NCI-H128 (cell line): ENCODE measurements around the gene AP1AR.
"Not testable (repeated sequence)": the region's sequence is repeated elsewhere in the genome, so short reads cannot be mapped to it uniquely, and the experiment has no call there.

Experiments
- DNase-seq: peaks from one replicate; lab custom pipeline; 2025; ENCODE audit not compliant: unreplicated experiment; lab: John Stamatoyannopoulos, UW

Gene AP1AR

DNA sequence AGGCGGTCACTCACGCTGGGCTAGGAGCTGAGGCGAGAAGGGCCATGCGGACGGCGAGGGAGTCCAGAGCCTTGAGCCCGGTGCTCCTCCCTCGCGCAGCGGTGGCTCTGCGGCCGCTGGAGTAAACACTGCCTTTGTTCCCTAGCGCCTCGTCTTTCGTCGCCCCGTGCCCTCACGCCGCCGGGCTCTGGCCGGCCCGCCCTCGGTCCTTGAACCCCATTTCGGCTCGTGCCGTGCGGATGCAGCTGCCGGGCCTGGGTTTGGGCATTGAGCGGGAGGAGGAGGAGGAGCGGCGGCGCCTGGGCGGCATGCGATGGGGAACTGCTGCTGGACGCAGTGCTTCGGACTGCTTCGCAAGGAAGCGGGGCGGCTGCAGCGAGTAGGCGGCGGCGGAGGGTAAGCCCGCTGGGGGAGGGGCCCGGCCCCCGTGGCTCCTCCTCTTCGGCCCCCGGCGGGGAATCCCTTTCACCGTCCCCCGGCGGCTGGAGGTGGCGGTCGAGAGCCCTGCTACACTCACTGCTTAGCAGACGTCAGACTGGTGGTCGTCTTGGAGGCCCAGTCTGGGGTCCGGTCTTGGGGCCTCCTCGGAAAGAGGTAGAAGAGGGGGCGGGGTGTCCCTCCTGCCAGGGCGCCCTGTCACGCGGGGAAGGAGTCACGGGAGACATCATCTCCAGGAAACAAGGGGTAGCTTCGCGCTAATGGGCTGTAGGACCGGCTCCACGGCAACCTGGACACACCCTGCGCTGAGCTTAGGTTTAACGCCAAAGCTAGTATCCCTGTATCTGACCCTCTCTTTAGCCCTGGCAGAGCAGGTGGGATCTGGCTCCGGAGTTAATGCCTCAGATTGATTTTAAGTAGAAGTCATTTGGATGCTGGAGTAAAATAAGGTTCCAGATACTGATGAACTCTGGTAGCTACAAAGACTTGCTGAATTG is at the start of gene AP1AR:
AP1AR (plus strand) TSS at position 9 of the 935 bp plus-strand sequence; CDS start at position 314, 305 bp downstream.
- peak; percentile 11 for DNase-seq

DNA sequence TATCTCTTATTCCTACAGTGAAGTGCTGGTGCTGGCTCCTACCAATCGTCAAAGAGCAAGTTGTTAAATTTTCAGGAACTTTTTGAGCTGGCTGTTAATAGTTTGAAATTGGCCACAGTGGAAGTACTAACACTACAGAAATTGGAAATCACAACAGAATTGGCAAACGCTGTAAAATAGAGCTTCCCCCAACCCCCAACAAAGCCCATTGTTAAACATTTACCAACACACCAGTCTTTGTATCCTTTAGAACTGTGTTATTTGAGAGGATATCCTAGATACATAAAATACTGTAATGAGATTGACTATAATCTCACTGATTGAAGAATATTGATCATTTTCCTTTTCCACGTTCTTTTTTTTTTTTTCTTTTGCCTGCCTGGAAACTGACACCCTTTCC is 49.0 kb upstream of the AP1AR start:
- DNase-seq = no peak

GRCh38 chr4:112183252-112183651 is 48.3 kb upstream of the AP1AR start:
- DNase-seq = no peak

- no peak for DNase-seq
Observed at GRCh38 chr4:112184438-112184837, 47.1 kb upstream of the AP1AR start.

DNA sequence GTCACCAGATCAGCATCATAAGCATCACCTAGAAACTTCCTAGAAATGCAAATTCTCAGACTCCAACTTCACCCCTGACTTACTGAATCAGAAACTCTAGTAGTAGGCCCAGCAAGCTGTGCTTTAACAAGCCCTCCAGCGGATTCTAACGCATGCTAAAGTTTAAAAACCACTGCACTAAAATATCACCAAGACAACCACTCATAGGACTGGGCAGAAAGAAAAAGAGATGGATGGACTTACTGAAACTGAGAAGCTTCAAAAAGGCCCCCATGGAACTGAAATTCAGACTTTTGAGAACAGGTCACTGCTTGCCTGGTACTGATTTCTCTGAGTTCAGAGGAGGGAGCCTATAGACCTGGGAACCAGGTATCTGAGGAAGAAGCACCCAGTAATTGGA is 46.3 kb upstream of the AP1AR start:
- DNase-seq = no peak

DNA sequence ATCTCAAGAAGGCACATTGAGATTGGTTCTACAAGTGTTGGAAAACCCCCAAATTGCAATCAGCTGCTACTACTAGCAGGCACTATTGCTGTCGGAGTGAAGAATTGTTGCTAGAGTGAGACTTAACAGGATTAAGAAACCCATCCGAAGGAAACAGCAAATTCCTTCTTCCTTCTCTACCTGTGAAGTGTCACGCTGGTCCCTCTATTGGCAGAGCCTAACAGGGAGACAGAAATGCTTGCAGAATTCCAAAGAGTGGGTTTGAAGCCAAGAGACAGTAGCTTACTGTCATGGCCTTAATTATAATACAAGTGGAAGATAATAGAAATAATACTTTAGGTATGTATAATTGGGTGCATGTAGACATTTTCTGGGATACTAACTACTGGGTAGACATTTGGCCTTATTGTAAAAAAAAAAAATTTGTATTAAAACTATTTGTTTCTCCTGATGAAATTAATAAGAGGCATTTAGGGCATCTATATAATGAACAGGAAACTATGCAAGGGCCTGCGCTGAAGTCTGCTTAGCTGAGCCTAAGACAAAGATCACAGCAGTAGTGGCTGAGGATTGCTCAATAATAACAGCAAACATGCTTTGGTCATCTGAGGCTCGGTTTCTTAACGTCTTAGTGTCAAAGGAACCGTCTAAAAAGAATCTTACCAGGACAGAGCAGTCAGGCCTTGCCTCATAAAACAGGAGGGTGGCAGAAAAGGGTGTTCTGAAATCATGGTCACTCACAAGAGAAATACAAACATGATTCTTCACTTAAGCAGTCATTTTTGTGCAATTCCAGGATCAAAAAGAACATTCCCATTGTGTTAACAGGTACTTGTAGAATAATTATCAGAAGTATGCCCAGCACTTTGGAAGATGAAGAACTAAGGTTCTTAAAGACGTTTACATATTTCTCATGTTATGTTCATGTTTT is 45.6 kb upstream of the AP1AR start:
- no peak for DNase-seq

DNA sequence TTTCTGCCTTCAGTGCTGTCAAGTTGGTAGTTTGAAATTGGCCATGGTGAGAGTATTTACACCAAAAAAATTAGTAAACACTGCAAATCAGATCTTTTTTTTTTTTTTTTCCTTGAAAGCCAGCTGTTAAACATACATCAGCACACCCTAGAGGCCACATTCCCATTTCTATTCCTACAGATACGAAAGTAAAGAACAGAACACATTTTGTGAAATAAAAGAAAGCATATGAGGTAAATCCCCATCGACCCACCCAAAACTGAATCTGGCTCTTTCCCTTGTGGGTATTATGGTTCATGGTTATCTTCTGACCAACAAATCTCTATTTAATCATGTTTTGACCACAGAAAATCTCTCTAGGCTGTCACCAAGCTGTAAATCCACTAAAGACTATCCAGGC is 41.8 kb upstream of the AP1AR start:
- no peak for DNase-seq

- no peak for DNase-seq
Observed at GRCh38 chr4:112190684-112191083, 40.9 kb upstream of the AP1AR start.

GRCh38 chr4:112196461-112196860 is 35.1 kb upstream of the AP1AR start:
- no peak for DNase-seq

DNA sequence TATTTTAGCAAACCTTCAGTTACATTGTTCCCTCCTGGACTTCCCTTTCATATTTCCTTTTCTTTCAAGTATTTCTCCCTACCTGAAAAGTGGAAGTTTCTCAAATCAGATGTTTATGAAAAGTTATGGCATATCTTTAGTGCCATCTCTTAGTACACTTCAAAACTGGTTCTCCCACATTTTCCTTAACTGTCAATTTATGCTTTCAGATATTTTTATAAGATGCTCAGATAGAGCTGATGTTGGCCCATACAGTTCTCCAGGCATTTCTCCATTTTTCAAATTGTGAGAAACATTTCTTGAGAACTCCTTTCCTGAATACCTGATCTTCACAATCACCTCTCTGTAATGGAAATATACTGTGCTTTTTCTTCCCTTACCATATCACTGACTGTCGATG is 32.5 kb upstream of the AP1AR start:
- no peak for DNase-seq

GRCh38 chr4:112201915-112202505 is 29.6 kb upstream of the AP1AR start:
- DNase-seq = no peak

DNA sequence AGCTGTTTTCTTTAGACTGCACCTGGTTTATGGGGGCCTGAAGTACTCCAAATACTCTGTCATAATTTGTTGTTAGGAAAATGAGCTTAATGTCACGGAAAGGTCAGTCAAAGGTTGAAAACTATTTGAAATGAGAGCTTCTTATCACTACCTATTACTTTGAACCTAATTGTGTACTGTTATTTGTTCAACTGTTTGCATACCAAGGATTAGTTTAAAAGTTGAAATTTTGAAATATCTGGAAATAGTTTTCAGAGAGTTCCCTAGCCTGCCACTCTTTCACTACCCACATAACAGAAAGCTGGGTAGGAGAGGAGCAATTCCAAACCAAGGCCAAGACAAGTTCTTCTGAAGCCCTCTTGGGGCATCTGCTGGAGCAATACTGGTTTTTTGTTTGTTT is 28.0 kb upstream of the AP1AR start:
- no peak for DNase-seq

GRCh38 chr4:112206431-112206830 is 25.2 kb upstream of the AP1AR start:
- no peak for DNase-seq

- not testable (repeated sequence) for DNase-seq
Observed at GRCh38 chr4:112208137-112209095, 23.2 kb upstream of the AP1AR start.

GRCh38 chr4:112210777-112211176 is 20.8 kb upstream of the AP1AR start:
- DNase-seq = no peak

DNA sequence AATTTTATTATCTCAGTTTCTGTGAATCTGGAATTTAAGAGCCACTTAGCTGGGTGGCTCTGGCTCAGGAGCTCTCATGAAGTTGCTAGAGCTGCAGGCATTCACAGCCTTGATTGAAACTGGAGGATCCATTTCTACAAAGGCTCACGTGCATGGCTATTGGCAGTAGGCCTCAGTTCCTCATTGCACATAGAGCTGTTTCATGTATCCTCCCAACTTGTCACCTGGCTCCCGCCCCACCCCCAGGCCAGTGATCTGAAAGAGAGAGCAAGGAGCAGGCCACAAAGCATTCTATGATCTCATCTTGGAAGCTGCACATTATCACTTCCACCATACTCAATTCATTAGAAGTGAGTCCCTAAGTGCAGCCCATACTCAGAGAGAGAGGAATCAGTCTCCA is 18.5 kb upstream of the AP1AR start:
- no peak for DNase-seq

DNA sequence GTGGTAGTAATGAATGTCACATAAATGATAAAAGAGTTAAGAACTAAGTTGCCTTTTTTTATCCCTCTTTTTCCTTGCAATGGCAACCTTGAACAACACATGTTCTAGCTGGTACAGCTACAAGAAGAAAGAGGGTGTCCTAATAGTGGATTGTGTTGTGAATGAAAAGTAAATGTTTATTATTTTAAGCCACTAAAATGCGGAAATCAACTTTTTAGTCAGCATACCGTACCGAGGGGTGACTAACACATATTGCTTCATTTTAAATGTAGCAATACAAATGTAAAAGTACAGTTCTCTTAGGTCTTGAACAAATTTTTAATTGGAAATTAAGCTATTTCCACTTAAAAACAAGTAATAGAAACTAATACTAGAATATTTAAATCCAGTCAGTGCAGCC is 17.7 kb upstream of the AP1AR start:
- no peak for DNase-seq

DNA sequence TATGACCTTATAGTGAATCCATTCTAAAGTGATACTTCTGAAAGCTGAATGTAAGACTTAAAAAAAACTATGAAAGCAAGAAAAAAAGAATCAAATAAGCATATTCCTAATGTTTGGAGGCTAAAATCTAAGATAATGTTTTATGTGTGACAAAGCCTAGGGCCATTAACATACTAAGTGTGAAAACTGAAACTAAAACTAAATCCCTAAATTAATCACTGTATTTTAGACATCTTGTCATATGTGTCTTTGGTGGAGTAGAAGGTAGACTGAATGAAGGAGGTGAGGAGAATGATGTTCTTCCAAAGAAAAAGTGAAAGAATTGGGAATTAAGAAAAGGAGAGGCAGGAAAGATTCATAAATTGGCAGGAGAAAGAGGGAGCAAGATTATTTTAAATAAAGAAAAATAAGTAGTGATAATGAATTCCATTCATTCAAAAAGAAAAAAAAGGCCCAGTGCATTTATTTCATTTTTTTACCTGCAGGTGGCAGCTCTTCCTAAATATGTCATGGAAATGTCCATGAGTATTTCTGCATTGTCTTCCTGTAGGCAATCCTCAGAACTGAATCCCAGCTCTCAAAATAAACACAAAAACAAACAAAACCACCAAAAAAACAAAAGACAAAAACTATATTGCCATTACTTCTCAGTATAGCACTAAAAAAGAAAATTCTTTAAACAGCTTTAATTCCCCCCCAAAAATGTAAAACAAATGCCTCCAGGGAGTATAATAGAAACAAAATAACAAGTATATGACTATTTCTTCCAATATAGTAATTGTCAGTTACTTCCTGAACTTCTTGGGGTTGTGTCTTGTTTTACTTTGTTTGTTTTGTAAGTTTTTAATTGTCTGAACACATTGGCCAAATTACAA is 17.0 kb upstream of the AP1AR start:
- DNase-seq = no peak

GRCh38 chr4:112219826-112220366 is 11.7 kb upstream of the AP1AR start:
- DNase-seq = no peak
